HUES48 (cell line): Measurements from ENCODE around the gene SLC25A33.

Experiments
- H3K27ac ChIP-seq: one replicate; pipeline ENCODE4 v1.7.0; 2013; ENCODE audit warnings: low read depth, low read length, inconsistent platforms
- H3K27me3 ChIP-seq: 2 replicates; pipeline ENCODE4 v1.6.1; 2013; ENCODE audit warnings: mild to moderate bottlenecking, low read length; ENCODE audit not compliant: control insufficient read depth, insufficient read depth
- H3K36me3 ChIP-seq: 2 replicates; pipeline ENCODE4 v1.6.1; 2013; ENCODE audit warnings: low read length; ENCODE audit not compliant: control insufficient read depth, insufficient read depth
- H3K4me1 ChIP-seq: 2 replicates; pipeline ENCODE4 v1.6.1; 2013; ENCODE audit warnings: mild to moderate bottlenecking, low read length; ENCODE audit not compliant: control insufficient read depth, insufficient read depth
- H3K4me3 ChIP-seq: 2 replicates; pipeline ENCODE4 v1.5.1; 2013; ENCODE audit warnings: mild to moderate bottlenecking, low read depth, low read length
- H3K9ac ChIP-seq: 2 replicates; pipeline ENCODE4 v1.6.1; 2013; ENCODE audit warnings: mild to moderate bottlenecking, low read depth, low read length, moderate library complexity
- H3K9me3 ChIP-seq: 2 replicates; pipeline ENCODE4 v1.6.1; 2013; ENCODE audit warnings: low read length; ENCODE audit not compliant: control insufficient read depth, insufficient read depth

Gene SLC25A33

DNA sequence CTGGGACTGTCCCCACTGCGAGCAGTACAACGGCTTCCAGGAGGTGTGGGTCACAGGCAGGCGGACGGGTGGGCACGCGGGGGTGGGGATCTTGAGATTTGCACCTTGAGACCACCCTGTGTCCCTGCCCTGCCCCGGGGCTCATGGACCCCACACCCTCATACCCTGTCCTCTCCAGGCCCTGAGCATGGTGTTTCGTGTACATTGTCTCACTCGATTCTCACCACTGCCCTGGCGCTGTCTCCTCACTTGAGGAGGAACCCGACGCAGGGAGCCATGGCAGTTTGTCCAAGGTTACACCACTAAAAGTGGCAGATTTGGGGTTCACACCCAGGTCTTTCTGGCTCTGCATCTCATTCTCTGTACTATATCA lies 56.7 kb downstream of the SLC25A33 start:
- H3K9ac ChIP-seq: no peak overlapping the region
- no peak overlapping the region for H3K4me3 ChIP-seq
- H3K4me1 ChIP-seq: peaks cover 11% of the 10 kb centered on the region
- no peaks in the 10 kb centered on the region for H3K27me3 ChIP-seq
- no peak overlapping the region for H3K27ac ChIP-seq
- H3K36me3 ChIP-seq: peaks cover 38% of the 10 kb centered on the region
- H3K9me3 ChIP-seq: no peaks in the 10 kb centered on the region

DNA sequence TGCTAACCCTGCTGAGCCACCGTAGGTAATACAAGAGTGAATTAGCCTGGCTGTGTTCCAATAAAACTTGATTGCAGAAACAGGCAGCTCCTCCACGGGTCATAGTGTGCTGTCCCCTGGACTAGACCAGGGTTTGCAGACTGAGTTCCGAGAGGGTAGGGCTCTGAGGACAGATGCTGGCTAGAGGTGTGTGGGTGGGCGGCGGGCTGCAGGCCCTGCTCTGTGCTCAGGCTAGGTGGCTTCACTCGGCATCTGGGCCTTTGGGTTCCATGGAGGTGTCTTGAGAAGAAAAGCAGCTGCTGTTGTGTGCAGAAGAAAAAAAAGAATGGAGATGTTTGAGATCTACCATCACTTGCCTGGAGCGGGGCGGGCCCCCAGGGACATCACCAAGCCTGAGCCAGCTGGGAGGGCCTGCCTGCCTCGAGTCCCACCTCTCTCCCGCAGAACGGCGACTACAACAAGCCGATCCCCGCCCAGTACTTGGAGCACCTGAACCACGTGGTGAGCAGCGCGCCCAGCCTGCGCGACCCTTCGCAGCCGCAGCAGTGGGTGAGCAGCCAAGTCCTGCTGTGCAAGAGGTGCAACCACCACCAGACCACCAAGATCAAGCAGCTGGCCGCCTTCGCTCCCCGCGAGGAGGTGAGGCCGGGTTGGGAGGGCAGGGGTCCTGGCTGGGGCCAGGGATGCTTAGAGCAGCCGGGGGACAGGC lies 57.3 kb downstream of the SLC25A33 start:
- no peak overlapping the region for H3K27ac ChIP-seq
- no peaks in the 10 kb centered on the region for H3K27me3 ChIP-seq
- H3K4me3 ChIP-seq: no peak overlapping the region
- H3K9me3 ChIP-seq: no peaks in the 10 kb centered on the region
- peaks cover 44% of the 10 kb centered on the region for H3K36me3 ChIP-seq
- H3K9ac ChIP-seq: no peak overlapping the region
- peaks cover 11% of the 10 kb centered on the region for H3K4me1 ChIP-seq

DNA sequence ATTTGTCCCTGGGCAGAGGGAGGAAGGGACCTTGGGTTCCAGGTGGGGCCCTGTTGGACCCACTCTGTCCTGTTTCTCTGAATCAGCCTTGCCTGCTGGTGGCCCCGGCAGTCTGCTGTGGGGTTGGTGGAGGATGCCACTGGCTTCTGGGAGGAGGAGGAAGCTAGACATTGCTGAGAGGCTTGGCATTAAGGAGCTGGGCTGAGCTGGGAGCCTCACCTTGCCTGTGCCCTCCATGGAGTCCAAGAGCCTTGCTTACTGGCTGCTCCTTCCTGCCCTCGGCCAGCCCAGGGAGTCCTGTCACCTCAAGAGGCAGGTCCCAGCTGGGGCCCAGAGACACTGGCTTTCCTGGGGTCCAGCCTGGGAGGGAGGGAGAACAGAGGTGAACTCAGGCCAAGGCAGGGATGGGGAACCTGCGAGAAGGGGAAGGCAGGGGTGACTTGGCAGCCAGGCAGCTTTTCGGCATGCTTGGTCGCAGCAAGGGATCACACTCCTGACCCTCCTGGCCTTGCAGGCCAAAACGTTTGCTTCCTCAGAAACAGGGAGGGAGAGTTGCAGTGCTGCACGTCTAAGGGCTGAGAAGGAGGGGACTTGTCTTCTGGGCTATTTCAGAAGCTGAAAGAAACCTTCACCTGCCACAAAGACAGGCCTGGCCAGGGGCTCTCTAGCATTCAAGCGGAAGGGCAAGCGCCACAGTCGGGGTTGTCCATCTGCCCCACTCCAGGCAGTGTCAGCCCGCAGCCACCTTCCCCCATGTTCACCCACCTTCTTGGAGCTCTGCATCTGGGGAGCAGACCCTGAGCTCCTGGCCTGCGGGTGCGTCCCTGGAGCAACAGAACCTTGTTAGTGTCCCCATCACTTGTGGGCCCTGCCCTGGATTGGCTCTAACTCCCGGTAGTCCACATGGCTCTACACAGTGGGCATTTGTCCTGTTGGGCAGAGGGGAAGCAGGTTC lies 58.4 kb downstream of the SLC25A33 start:
- H3K4me3 ChIP-seq: no peak overlapping the region
- H3K27ac ChIP-seq: no peak overlapping the region
- H3K27me3 ChIP-seq: no peaks in the 10 kb centered on the region
- no peak overlapping the region for H3K9ac ChIP-seq
- peaks cover 11% of the 10 kb centered on the region for H3K4me1 ChIP-seq
- no peaks in the 10 kb centered on the region for H3K9me3 ChIP-seq
- peaks cover 55% of the 10 kb centered on the region for H3K36me3 ChIP-seq

DNA sequence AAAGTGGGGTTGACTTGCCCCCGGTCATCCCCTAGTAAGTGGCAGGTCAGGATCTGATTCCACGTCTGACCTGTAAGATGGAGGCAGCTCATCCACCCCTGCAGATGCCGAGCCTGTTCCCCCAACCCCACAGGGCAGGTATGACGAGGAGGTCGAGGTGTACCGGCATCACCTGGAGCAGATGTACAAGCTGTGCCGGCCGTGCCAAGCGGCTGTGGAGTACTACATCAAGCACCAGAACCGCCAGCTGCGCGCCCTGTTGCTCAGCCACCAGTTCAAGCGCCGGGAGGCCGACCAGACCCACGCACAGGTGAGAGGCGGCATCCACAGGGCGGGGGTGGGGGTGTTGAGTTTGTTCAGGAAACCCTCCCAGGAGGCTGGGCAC lies 59.0 kb downstream of the SLC25A33 start:
- H3K9me3 ChIP-seq: no peaks in the 10 kb centered on the region
- no peak overlapping the region for H3K27ac ChIP-seq
- H3K4me1 ChIP-seq: peaks cover 5% of the 10 kb centered on the region; the same call in 1 of the 2 replicates
- no peak overlapping the region for H3K9ac ChIP-seq
- no peak overlapping the region for H3K4me3 ChIP-seq
- H3K36me3 ChIP-seq: peaks cover 62% of the 10 kb centered on the region
- H3K27me3 ChIP-seq: no peaks in the 10 kb centered on the region

DNA sequence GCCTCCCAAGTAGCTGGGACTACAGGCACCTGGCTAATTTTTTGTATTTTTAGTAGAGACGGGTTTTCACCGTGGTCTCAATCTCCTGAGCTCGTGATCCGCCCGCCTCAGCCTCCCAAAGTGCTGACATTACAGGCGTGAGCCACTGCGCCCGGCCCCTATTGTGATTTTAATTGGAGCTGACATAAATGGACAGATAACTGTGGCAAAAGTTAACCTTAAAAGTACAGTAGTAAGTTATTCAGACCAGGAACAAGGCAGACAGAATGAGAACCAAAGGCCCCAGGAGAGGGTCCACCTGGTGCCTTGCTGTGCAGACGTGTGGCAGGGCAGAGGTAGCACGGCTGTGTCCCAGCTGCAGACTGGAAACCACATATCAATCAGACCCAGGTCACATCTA lies 60.5 kb downstream of the SLC25A33 start:
- Histone ChIP-seq H3K27me3 (no peaks in the 10 kb centered on the region), H3K36me3 (peaks cover 74% of the 10 kb centered on the region), H3K4me3 (no peak overlapping the region), H3K9ac (no peak overlapping the region), H3K4me1 (no peaks in the 10 kb centered on the region), H3K9me3 (no peaks in the 10 kb centered on the region), H3K27ac (no peak overlapping the region)

DNA sequence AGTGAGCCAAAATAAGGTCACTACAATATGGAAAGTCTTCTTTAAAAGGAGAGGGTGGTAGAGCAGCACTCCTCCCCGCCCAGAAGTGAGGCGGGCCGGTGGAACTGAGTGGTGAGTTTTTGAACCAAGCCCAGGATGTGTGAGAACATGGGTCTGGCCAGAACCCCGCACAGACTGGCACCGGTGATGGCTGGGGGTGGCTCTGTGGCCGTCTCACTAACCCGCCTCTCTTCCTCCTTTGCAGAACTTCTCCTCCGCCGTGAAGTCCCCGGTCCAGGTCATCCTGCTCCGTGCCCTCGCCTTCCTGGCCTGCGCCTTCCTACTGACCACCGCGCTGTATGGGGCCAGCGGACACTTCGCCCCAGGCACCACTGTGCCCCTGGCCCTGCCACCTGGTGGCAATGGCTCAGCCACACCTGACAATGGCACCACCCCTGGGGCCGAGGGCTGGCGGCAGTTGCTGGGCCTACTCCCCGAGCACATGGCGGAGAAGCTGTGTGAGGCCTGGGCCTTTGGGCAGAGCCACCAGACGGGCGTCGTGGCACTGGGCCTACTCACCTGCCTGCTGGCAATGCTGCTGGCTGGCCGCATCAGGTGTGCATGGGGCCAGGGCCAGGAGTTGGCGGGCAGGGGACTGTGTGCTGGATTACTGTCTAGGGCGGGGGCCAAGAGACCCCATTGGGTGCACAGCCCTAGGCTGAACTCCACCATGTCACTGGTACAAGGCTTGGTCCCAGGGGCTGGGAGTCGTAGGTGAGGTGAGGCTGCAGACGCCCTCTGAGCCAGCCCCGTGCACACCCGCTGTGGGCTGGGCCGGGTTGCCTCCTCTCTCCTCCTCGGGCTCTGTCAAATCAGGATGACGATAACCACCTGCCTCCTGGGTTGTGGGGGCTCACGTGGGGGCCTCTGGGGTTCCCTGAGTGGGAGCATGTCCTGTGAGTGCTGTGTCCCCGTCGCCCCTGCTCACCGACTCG lies 61.9 kb downstream of the SLC25A33 start:
- Histone ChIP-seq H3K4me3 (no peak overlapping the region), H3K9ac (no peak overlapping the region), H3K4me1 (no peaks in the 10 kb centered on the region), H3K27ac (no peak overlapping the region), H3K9me3 (no peaks in the 10 kb centered on the region), H3K27me3 (no peaks in the 10 kb centered on the region), H3K36me3 (peaks cover 80% of the 10 kb centered on the region)

DNA sequence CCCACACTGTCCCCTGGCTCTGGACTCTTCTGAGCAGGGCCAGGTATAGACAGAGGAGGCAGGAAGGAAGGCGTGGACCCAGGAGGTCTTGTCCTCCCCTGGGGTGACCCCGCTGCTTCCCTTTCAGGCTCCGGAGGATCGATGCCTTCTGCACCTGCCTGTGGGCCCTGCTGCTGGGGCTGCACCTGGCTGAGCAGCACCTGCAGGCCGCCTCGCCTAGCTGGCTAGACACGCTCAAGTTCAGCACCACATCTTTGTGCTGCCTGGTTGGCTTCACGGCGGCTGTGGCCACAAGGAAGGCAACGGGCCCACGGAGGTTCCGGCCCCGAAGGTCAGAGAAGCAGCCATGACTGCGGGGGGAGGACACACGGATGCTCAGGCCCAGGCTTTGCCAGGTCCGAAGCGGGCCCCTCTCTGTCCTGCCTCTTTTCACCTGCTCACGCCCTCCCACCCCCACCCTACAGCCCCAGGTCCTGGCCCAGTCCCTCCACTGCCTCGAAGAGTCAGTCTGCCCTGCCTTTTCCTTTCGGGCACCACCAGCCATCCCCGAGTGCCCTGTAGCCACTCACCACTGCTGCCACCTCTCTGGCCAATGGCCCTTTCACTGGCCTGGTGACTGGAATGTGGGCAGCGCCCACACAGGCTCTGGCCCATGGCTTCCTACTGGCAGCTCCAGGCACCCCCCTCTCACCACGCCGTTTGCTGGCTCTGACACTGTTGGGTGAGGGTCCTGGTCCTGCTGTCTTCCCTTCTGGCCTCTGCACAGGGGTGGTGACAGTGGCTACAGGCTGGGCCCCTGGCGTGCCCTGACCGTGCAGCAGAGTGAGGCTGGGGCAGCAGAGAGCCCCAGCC lies 62.9 kb downstream of the SLC25A33 start:
- no peaks in the 10 kb centered on the region for H3K4me1 ChIP-seq
- no peaks in the 10 kb centered on the region for H3K9me3 ChIP-seq
- no peaks in the 10 kb centered on the region for H3K27me3 ChIP-seq
- no peak overlapping the region for H3K4me3 ChIP-seq
- peaks cover 73% of the 10 kb centered on the region for H3K36me3 ChIP-seq
- no peak overlapping the region for H3K9ac ChIP-seq
- H3K27ac ChIP-seq: no peak overlapping the region

DNA sequence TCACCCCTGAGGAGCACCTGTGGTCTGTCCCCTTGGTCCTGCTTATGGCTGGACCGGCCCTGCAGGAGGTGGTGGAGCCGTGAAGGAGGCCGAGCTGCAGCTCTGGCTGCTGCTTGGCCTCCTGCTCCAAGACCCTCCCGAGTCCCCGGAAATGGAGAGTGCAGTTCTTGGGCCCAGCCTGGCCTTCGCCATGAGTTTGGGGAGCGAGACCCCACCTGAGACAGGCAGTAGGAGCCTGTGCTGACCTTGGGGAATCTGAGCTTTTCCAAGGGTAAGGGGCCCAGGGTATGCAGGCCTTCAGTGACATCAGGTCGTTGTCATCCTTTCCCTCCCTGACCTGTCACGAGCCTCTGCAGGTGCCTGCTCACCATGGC lies 63.5 kb downstream of the SLC25A33 start:
- peaks cover 69% of the 10 kb centered on the region for H3K36me3 ChIP-seq

DNA sequence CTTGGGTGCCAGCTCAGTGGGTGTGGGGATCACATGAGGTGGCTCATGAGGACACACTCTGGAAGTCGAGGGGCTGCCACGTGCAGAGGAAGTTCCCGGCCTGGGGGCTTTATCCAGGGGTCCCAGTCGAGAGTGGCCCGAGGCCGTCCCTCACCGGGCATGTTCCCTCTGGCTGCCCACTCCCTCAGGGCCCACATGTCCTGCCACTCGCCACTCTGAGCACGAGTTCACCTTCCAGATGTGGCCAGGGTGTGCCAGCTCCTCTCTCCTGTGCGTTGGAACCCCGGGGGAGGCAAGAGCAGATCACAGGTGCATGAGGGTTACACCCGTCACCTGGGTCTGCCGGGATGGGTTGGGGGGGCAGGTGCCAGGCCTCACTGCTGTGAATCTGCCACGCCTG lies 64.0 kb downstream of the SLC25A33 start:
- Histone ChIP-seq H3K36me3 (peaks cover 66% of the 10 kb centered on the region), H3K4me3 (no peak overlapping the region), H3K4me1 (no peaks in the 10 kb centered on the region), H3K27ac (no peak overlapping the region), H3K9ac (no peak overlapping the region), H3K9me3 (no peaks in the 10 kb centered on the region), H3K27me3 (no peaks in the 10 kb centered on the region)

More for the DNA sequence above, 63.5 kb downstream of the SLC25A33 start:
- Histone ChIP-seq H3K27ac (no peak overlapping the region), H3K27me3 (no peaks in the 10 kb centered on the region), H3K4me1 (no peaks in the 10 kb centered on the region), H3K4me3 (no peak overlapping the region), H3K9me3 (no peaks in the 10 kb centered on the region), H3K9ac (no peak overlapping the region)
